Vagina (tissue), 2 donors: ENCODE measurements around the gene RNU6-9. TPM values are rescaled to one million over a fixed set of nuclear protein-coding genes. Genes with fewer than 3 reads are reported as not detected.

Experiments
- DNase-seq, 2 donors: peaks; one replicate each; pipeline ENCODE4 v3.0.0-alpha.2; 2017; ENCODE audit errors: extremely low spot score in 2 of 2
- H3K27ac ChIP-seq: fragments of 200-600 bp; sonication (generic); one replicate; pipeline ENCODE4 v1.5.1; 2019
- H3K27me3 ChIP-seq: fragments of 200-600 bp; sonication (generic); one replicate; pipeline ENCODE4 v1.5.1; 2019
- H3K36me3 ChIP-seq, 2 donors: fragments of 200-600 bp; sonication (generic); one replicate each; pipeline ENCODE4 v1.5.1; 2017 to 2019
- H3K4me1 ChIP-seq: fragments of 200-600 bp; sonication (generic); one replicate; pipeline ENCODE4 v1.5.1; 2019
- H3K4me3 ChIP-seq, 2 donors: fragments of 200-600 bp; sonication (generic); 1 replicate in 1 of 2; 2 replicates in 1 of 2; pipeline ENCODE4 v1.5.1; 2016 to 2019
- H3K9me3 ChIP-seq: fragments of 200-600 bp; sonication (generic); one replicate; pipeline ENCODE4 v1.5.1; 2019
- CTCF ChIP-seq, 3 experiments: fragments of 450-650 bp in 2 of 3; fragments of 200-600 bp in 1 of 3; sonication (generic) in 1 of 3; IDR thresholded peaks; one replicate each; pipeline ENCODE4 v1.5.1; 2017 to 2019; ENCODE audit warnings: antibody characterized with exemption in 3 of 3, mild to moderate bottlenecking in 2 of 3, moderate library complexity in 2 of 3
- POLR2A ChIP-seq, 2 donors: fragments of 450-650 bp; IDR thresholded peaks; one replicate each; pipeline ENCODE4 v1.6.1; 2017; ENCODE audit warnings: antibody characterized with exemption in 2 of 2, mild to moderate bottlenecking in 2 of 2, moderate library complexity in 2 of 2
- POLR2AphosphoS5 ChIP-seq, 2 donors: sonication (generic); formaldehyde crosslinking; IDR thresholded peaks; one replicate each; pipeline ENCODE4 v1.9.0; 2017; ENCODE audit warnings: antibody characterized with exemption in 2 of 2, mild to moderate bottlenecking in 2 of 2, low read depth in 1 of 2; ENCODE audit not compliant: insufficient read depth in 1 of 2
- intact Hi-C: fragments of 100-400 bp; cut with DNase I; formaldehyde crosslinking; loops from one replicate; pipeline ENCODE4 v1.15.1; 2023
- total RNA-seq: library from RNA; depleted of rRNA; stranded (reverse); fragments of >200 nt; gene quantifications from one replicate; pipeline ENCODE4 v1.2.3, GENCODE V29; 2016

Gene RNU6-9
- total RNA-seq, 1 donor from 2014 or later: not detected

GRCh38 chr19:911197-912033 is 18.1 kb downstream of the RNU6-9 start:
- no peak for DNase-seq
- Histone ChIP-seq H3K4me3 (no peak overlapping the region), H3K4me1 (peaks cover 20% of the 10 kb centered on the region), H3K36me3 (no peaks in the 10 kb centered on the region), H3K9me3 (no peaks in the 10 kb centered on the region), H3K27ac (no peak overlapping the region), H3K27me3 (no peaks in the 10 kb centered on the region)
- no peak for TF ChIP-seq POLR2A (IDR thresholded peaks at IDR 0.05)
- no peak for TF ChIP-seq POLR2AphosphoS5 (IDR thresholded peaks at IDR 0.05; ENCODE audit: insufficient read depth in 1 of 2, low read depth in 1 of 2)
- no peak for TF ChIP-seq CTCF (IDR thresholded peaks at IDR 0.05)
- intact Hi-C loops: no loop called here

GRCh38 chr19:912181-913079 is 19.1 kb downstream of the RNU6-9 start:
- peak overlapping the region; percentile 70 for H3K27ac ChIP-seq
- no peak for TF ChIP-seq POLR2AphosphoS5 (IDR thresholded peaks at IDR 0.05; ENCODE audit: insufficient read depth in 1 of 2, low read depth in 1 of 2)
- TF ChIP-seq CTCF (IDR thresholded peaks at IDR 0.05): no peak
- no peak for TF ChIP-seq POLR2A (IDR thresholded peaks at IDR 0.05)
- no peaks in the 10 kb centered on the region for H3K36me3 ChIP-seq
- H3K27me3 ChIP-seq: peaks cover 2% of the 10 kb centered on the region
- DNase-seq: no peak
- H3K4me1 ChIP-seq: peaks cover 27% of the 10 kb centered on the region
- no peaks in the 10 kb centered on the region for H3K9me3 ChIP-seq
- peak overlapping the region; percentile 75 to 92 for H3K4me3 ChIP-seq
- intact Hi-C loops: no loop called here

GRCh38 chr19:913080-913748 is 19.9 kb downstream of the RNU6-9 start, which contains the start of gene R3HDM4:
Gene R3HDM4, minus strand, starts transcription at chr19:913219. Its CDS starts 62 bp downstream, at chr19:913157.
- peaks cover 35% of the 10 kb centered on the region for H3K4me1 ChIP-seq
- no peaks in the 10 kb centered on the region for H3K9me3 ChIP-seq
- H3K27ac ChIP-seq: peak within 1 kb of the TSS; percentile 97
- peak within 1 kb of the TSS; percentile 75 to 92 for H3K4me3 ChIP-seq
- H3K27me3 ChIP-seq: peaks cover 10% of the 10 kb centered on the region
- intact Hi-C loops: no loop called here
- H3K36me3 ChIP-seq: no peaks in the 10 kb centered on the region
- DNase-seq: no peak
- peak in 1 of 2 donors; percentile 62 for TF ChIP-seq POLR2AphosphoS5 (IDR thresholded peaks at IDR 0.05; ENCODE audit: insufficient read depth in 1 of 2, low read depth in 1 of 2)
- TF ChIP-seq CTCF (IDR thresholded peaks at IDR 0.05): no peak
- peak in 1 of 2 donors; percentile 56 for TF ChIP-seq POLR2A (IDR thresholded peaks at IDR 0.05)

GRCh38 chr19:916645-917322 is 23.5 kb downstream of the RNU6-9 start:
- TF ChIP-seq CTCF (IDR thresholded peaks at IDR 0.05): no peak
- no peak for TF ChIP-seq POLR2AphosphoS5 (IDR thresholded peaks at IDR 0.05; ENCODE audit: insufficient read depth in 1 of 2, low read depth in 1 of 2)
- no peak for TF ChIP-seq POLR2A (IDR thresholded peaks at IDR 0.05)
- Histone ChIP-seq H3K36me3 (no peaks in the 10 kb centered on the region), H3K9me3 (no peaks in the 10 kb centered on the region), H3K4me3 (peak overlapping the region; percentile 31 to 46), H3K27ac (no peak overlapping the region), H3K27me3 (peaks cover 25% of the 10 kb centered on the region), H3K4me1 (peaks cover 41% of the 10 kb centered on the region)
- DNase-seq: no peak
- intact Hi-C loops: no loop called here
